Panc1 (cell line): ENCODE measurements around the gene TBC1D2. TPM values are rescaled to one million over a fixed set of nuclear protein-coding genes. Genes with fewer than 3 reads are reported as not detected.

ENCODE experiments used
- ATAC-seq: fragments of 200-7000 bp; cut with Tn5 transposase; 2 replicates; pipeline ENCODE4 v1.9.1; 2020; ENCODE audit warnings: mild to moderate bottlenecking, moderate library complexity
- BruUV-seq: library from RNA; stranded (reverse); fragments of 400-500 nt; replicated peaks from 2 replicates; lab custom pipeline; 2021; lab: Mats Ljungman, UMichigan
- CTCF ChIA-PET: fragments of 300-600 bp; sonication (Branson Sonifier 250); formaldehyde crosslinking; loops from one replicate; lab custom pipeline; 2022; ENCODE audit warnings: antibody characterized with exemption; lab: Charles Lee
- POLR2A ChIA-PET: fragments of 300-600 bp; sonication (Branson Sonifier 250); formaldehyde crosslinking; loops from one replicate; lab custom pipeline; 2022; ENCODE audit warnings: antibody characterized with exemption; lab: Charles Lee
- DNase-seq: peaks from one replicate; pipeline ENCODE4 v3.0.0-alpha.2; 2010; ENCODE audit warnings: low read depth, low spot score
- H3K27ac ChIP-seq: 2 replicates; pipeline ENCODE4 v1.5.1; 2011; ENCODE audit warnings: mild to moderate bottlenecking, low read length, inconsistent platforms
- H3K27me3 ChIP-seq: fragments of 200-500 bp; sonication (Bioruptor generic); 2 replicates; pipeline ENCODE4 v1.6.0; 2014; ENCODE audit warnings: low read length, inconsistent platforms; ENCODE audit not compliant: control insufficient read depth, insufficient read depth
- H3K36me3 ChIP-seq: fragments of 200-500 bp; sonication (Bioruptor generic); 2 replicates; pipeline ENCODE4 v1.5.1; 2014; ENCODE audit warnings: inconsistent platforms, mild to moderate bottlenecking, low read length, moderate library complexity; ENCODE audit not compliant: control insufficient read depth, insufficient read depth
- H3K4me1 ChIP-seq: 2 replicates; pipeline ENCODE4 v1.5.1; 2011; ENCODE audit warnings: inconsistent platforms, mild to moderate bottlenecking, low read length, moderate library complexity; ENCODE audit not compliant: control insufficient read depth, insufficient read depth
- H3K4me3 ChIP-seq, 2 experiments: 2 replicates each; pipeline ENCODE4 v1.5.1; 2011 to 2012; ENCODE audit warnings: low read depth in 2 of 2, low read length in 2 of 2, mild to moderate bottlenecking in 2 of 2, inconsistent platforms in 1 of 2, moderate library complexity in 1 of 2
- H3K9me3 ChIP-seq: fragments of 200-500 bp; sonication (Bioruptor generic); 2 replicates; pipeline ENCODE4 v1.5.1; 2014; ENCODE audit warnings: low read depth, mild to moderate bottlenecking, inconsistent platforms, low read length, moderate library complexity; ENCODE audit not compliant: control insufficient read depth, insufficient read depth
- POLR2AphosphoS5 ChIP-seq: IDR thresholded peaks from 2 replicates; pipeline ENCODE4 v1.6.1; 2012; ENCODE audit warnings: mild to moderate bottlenecking, low read depth, low read length, moderate library complexity
- REST ChIP-seq, 2 experiments: IDR thresholded peaks; 2 replicates each; pipeline ENCODE4 v1.6.1; 2011 to 2012; ENCODE audit warnings: low read depth in 2 of 2, control low read depth in 1 of 2, low read length in 1 of 2, mild to moderate bottlenecking in 1 of 2, moderate library complexity in 1 of 2; ENCODE audit not compliant: insufficient read depth in 1 of 2
- SIN3A ChIP-seq: IDR thresholded peaks from 2 replicates; pipeline ENCODE4 v1.6.1; 2012; ENCODE audit warnings: low read depth, mild to moderate bottlenecking, low read length, moderate library complexity, borderline replicate concordance; ENCODE audit not compliant: insufficient read depth
- TCF7L2 ChIP-seq: IDR thresholded peaks from 2 replicates; pipeline ENCODE4 v1.6.1; 2011; ENCODE audit warnings: mild to moderate bottlenecking, low read depth, low read length, inconsistent platforms
- in situ Hi-C: cut with HindIII; loops from 2 replicates; pipeline ENCODE4 v1.10.0; 2016; ENCODE audit warnings: low sequenced_read_pairs, low pct_unique_long_range_greater_than_20kb
- intact Hi-C: fragments of 100-400 bp; cut with micrococcal nuclease; formaldehyde crosslinking; loops from one replicate; pipeline ENCODE4 v1.10.0; 2022; ENCODE audit not compliant: unreplicated experiment
- total RNA-seq: library from RNA; stranded (reverse); gene quantifications from one replicate; pipeline ENCODE4 v1.2.1, GENCODE V29; 2021; ENCODE audit not compliant: unreplicated experiment
- TF ChIP-seq, protein P1 (sequence below): fragments of 450-650 bp; IDR thresholded peaks from 2 replicates; pipeline ENCODE4 v1.5.1; 2017; ENCODE audit warnings: mild to moderate bottlenecking

TBC1D2 gene
- total RNA-seq, 1 experiment from 2014 or later = 2.4 TPM

DNA sequence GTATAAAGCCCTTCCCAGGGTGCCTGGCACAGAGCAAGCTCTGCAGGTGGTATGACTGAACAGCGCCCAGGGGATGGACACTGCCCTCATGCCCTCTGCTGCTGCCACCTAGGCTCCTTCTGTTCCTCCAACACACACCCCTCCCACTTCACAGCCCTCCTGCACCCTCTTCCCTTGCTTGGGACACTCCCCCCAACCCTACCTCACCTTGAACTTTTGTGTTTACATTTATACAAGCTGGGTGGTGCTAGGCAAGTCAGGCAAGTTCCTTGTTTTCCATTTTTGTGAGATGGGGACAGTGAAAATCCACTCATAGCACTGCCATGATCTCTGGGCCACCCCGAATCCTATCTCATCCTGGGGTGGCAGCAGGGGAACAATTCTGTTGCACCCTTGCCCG, 44.2 kb downstream of the TBC1D2 start:
- POLR2A ChIA-PET = no interaction called here
- ATAC-seq = no peak
- no TSS peak for BruUV-seq
- CTCF ChIA-PET = no interaction called here
- intact Hi-C loops = no loop called here
- H3K27ac ChIP-seq = no peak overlapping the region
- no peaks in the 10 kb centered on the region for H3K9me3 ChIP-seq
- DNase-seq = no peak
- no peak overlapping the region for H3K4me3 ChIP-seq
- H3K36me3 ChIP-seq = no peaks in the 10 kb centered on the region
- no peaks in the 10 kb centered on the region for H3K27me3 ChIP-seq
- no peaks in the 10 kb centered on the region for H3K4me1 ChIP-seq
- in situ Hi-C loops = no loop called here
- TF ChIP-seq, protein P1, sequence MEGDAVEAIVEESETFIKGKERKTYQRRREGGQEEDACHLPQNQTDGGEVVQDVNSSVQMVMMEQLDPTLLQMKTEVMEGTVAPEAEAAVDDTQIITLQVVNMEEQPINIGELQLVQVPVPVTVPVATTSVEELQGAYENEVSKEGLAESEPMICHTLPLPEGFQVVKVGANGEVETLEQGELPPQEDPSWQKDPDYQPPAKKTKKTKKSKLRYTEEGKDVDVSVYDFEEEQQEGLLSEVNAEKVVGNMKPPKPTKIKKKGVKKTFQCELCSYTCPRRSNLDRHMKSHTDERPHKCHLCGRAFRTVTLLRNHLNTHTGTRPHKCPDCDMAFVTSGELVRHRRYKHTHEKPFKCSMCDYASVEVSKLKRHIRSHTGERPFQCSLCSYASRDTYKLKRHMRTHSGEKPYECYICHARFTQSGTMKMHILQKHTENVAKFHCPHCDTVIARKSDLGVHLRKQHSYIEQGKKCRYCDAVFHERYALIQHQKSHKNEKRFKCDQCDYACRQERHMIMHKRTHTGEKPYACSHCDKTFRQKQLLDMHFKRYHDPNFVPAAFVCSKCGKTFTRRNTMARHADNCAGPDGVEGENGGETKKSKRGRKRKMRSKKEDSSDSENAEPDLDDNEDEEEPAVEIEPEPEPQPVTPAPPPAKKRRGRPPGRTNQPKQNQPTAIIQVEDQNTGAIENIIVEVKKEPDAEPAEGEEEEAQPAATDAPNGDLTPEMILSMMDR = no peak
- no peak for TF ChIP-seq POLR2AphosphoS5
- no peak for TF ChIP-seq SIN3A
- no peak for TF ChIP-seq REST (IDR thresholded peaks at IDR 0.05; ENCODE audit: insufficient read depth in 1 of 2, low read depth in 2 of 2, low read length in 1 of 2)
- no peak for TF ChIP-seq TCF7L2

GRCh38 chr9:98210435-98210834, 45.0 kb downstream of the TBC1D2 start:
- POLR2A ChIA-PET = no interaction called here
- H3K27me3 ChIP-seq = no peaks in the 10 kb centered on the region
- no peak for DNase-seq
- CTCF ChIA-PET = interaction anchor here (0.6 kb wide), 1 partner anchor 91 kb away, joined by 3 read pairs; the partner anchor contains the start of gene TRIM14
- in situ Hi-C loops = no loop called here
- TF ChIP-seq, protein P1 = no peak
- TF ChIP-seq TCF7L2 = no peak
- no peak for TF ChIP-seq REST (IDR thresholded peaks at IDR 0.05; ENCODE audit: insufficient read depth in 1 of 2, low read depth in 2 of 2, low read length in 1 of 2)
- TF ChIP-seq POLR2AphosphoS5 = no peak
- no peak for TF ChIP-seq SIN3A
- H3K9me3 ChIP-seq = no peaks in the 10 kb centered on the region
- H3K36me3 ChIP-seq = no peaks in the 10 kb centered on the region
- no TSS peak for BruUV-seq
- H3K4me1 ChIP-seq = no peaks in the 10 kb centered on the region
- no peak overlapping the region for H3K4me3 ChIP-seq
- intact Hi-C loops = no loop called here
- no peak overlapping the region for H3K27ac ChIP-seq
- no peak for ATAC-seq
